Epithelial cell of proximal tubule (primary cell): ENCODE results near the gene CRACR2A. TPM values are rescaled to one million over a fixed set of nuclear protein-coding genes. Genes with fewer than 3 reads are reported as not detected.
A peak's percentile ranks its signal among the peaks of the same experiment; 100 is the strongest.

Experiments
- DNase-seq: peaks from one replicate; pipeline ENCODE4 v3.0.0-alpha.2; 2011; ENCODE audit warnings: low read depth
- H3K4me3 ChIP-seq: 2 replicates; pipeline ENCODE4 v1.5.1; 2011; ENCODE audit warnings: low read depth, mild to moderate bottlenecking, low read length
- total RNA-seq: library from RNA; depleted of rRNA; stranded (reverse); fragments of >200 nt; gene quantifications from 2 replicates; pipeline ENCODE4 v1.2.3, GENCODE V29; 2015
- TF ChIP-seq, protein P1 (sequence below): conservative IDR thresholded peaks from 2 replicates; pipeline ENCODE4 v1.5.1; 2012; ENCODE audit warnings: low read depth, mild to moderate bottlenecking, low read length

CRACR2A gene
- total RNA-seq, 1 donor from 2014 or later: 1.7 TPM

GRCh38 chr12:3605692-3606091, 147.2 kb downstream of the CRACR2A start:
- H3K4me3 ChIP-seq: no peak overlapping the region
- TF ChIP-seq, protein P1, sequence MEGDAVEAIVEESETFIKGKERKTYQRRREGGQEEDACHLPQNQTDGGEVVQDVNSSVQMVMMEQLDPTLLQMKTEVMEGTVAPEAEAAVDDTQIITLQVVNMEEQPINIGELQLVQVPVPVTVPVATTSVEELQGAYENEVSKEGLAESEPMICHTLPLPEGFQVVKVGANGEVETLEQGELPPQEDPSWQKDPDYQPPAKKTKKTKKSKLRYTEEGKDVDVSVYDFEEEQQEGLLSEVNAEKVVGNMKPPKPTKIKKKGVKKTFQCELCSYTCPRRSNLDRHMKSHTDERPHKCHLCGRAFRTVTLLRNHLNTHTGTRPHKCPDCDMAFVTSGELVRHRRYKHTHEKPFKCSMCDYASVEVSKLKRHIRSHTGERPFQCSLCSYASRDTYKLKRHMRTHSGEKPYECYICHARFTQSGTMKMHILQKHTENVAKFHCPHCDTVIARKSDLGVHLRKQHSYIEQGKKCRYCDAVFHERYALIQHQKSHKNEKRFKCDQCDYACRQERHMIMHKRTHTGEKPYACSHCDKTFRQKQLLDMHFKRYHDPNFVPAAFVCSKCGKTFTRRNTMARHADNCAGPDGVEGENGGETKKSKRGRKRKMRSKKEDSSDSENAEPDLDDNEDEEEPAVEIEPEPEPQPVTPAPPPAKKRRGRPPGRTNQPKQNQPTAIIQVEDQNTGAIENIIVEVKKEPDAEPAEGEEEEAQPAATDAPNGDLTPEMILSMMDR: no peak
- no peak for DNase-seq

- TF ChIP-seq, protein P1: no peak
- peak; percentile 0 for DNase-seq
- H3K4me3 ChIP-seq: no peak overlapping the region
Observed at GRCh38 chr12:3604748-3605586, 147.9 kb downstream of the CRACR2A start.

DNA sequence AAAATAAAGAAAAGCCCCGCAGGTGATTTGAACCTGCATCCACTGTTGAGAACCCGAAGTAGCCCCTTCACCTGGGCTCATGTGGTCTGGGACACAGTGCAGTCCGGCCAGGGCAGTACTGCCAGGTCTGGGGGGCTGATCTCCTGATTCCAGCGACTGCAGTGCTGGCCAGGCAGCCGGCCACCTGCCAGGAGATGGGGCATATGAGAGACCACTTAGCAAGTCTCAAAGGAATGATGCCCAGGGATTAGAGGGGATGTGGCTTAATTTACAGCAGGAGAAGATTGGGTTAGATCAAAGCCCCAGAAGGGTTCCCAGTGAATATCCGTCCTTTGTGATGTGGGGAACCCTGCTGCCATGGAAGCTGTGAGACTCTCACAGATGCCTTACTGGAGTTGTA, 148.6 kb downstream of the CRACR2A start:
- H3K4me3 ChIP-seq: no peak overlapping the region
- DNase-seq: no peak
- TF ChIP-seq, protein P1: no peak

DNA sequence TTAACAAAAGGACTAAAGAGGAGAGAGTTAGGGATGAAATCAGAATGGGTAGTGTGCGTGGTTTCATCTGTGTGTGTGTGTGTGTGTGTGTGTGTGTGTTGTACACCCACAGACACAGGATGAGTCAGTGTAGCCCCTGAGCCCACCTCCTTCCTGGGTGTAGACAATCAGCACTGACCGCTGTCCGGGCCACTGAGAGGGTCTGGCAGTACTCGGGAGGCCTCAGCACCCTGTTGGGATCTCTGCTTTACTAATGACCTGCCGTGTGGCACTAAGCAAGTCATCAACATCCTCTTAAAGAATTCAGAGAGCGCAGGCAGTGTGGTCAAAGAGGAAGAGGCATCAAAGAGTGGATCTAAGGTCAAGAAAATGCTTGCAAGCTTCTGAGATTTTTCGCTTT, 149.3 kb downstream of the CRACR2A start:
- DNase-seq: no peak
- no peak overlapping the region for H3K4me3 ChIP-seq
- TF ChIP-seq, protein P1: no peak

DNA sequence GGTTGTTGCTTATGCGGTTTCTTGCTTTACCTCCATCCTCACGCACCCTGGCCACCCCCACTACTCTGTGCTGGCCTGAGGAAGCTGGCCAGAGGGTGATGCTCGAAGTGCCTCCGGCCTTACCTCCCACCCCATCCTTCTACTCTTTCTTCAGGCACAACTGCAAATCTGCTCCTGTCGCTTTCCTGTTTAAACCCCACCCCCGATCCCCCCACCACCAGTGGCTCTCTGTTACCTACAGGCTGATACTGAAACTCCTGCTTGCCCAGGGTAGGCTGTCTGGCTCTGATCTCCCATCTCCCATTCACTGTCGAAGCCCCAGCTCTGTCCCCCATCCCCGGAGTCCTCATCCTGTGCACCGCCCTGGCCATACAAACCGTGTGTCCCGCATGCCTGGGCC, 150.4 kb downstream of the CRACR2A start:
- TF ChIP-seq, protein P1: no peak
- H3K4me3 ChIP-seq: no peak overlapping the region
- DNase-seq: no peak

DNA sequence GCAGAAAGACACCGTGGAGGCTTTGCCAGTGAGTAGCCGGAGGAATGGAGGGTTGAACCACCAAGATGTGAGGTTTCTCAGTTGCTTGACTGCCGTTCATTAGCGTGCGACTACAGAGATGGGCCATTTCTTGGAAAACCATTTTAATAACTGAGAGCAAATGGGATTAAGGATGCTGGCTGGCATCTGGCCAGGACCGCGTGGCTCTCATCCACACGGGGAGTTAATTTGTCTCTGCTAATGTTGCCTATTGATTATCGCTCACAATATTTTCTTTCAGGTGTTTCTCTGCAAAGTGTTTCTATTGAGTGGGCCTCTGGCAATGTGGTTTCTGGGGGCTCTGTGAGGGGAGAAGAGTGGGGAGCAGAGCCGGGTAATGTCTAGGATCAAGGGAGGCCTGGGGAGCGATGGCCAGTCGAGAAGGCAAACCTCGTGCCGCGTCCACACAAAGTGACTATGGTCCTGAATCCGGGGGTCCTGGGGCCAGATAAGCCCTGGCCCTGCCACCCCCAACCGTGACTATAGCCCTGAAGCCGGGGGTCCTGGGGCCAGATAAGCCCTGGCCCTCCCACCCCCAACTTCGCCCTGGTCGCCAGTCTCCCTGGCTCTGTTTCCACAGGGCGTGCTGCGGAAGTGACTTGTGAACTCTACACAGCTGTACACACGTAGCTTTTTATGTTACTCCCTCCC, 151.3 kb downstream of the CRACR2A start:
- H3K4me3 ChIP-seq: no peak overlapping the region
- DNase-seq: no peak
- TF ChIP-seq, protein P1: no peak
